Measurements from ENCODE around the gene PRKAB1.

Gene PRKAB1

DNA sequence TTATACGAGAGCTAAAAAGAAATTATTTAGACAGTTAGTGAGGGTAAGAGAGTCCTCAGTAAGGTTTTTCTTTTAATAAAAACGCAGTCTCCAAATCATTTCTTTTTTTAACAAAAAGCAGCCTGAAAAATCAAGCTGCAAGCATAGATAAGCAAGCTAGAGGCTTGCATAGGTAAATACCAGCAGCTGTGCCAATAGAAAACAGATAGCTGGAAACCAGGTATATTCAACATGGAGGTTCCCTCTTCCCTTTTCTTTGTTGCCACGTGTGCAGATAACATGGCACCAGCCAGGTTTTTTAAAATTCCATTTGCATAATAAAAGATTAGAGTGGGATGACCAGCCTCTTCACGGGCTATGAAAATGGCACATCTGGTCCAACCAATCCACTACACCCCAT lies 6.1 kb upstream of the PRKAB1 start:
- DNase-seq (ENCODE audit: low read depth, low spot score): no peak

DNA sequence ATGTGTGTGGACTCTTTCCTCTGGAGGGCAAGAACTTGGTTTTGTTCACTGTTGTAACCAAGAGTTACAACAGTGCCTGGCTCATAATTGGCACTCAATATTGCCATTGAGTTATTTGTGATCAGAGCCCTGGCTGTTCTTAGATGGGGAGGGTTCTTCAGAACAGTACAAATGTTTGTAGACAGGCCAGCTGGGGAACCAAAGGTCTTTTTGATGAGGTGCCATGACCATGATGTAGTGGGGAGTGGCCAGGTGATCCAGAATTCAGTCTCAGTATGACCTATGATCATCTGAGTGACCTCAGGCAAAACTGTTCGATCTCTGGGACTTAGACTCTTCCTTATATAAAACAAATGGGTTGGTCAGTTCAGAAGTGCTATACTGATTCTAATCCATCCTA lies 3.3 kb upstream of the PRKAB1 start:
- DNase-seq (ENCODE audit: low read depth, low spot score): no peak

DNA sequence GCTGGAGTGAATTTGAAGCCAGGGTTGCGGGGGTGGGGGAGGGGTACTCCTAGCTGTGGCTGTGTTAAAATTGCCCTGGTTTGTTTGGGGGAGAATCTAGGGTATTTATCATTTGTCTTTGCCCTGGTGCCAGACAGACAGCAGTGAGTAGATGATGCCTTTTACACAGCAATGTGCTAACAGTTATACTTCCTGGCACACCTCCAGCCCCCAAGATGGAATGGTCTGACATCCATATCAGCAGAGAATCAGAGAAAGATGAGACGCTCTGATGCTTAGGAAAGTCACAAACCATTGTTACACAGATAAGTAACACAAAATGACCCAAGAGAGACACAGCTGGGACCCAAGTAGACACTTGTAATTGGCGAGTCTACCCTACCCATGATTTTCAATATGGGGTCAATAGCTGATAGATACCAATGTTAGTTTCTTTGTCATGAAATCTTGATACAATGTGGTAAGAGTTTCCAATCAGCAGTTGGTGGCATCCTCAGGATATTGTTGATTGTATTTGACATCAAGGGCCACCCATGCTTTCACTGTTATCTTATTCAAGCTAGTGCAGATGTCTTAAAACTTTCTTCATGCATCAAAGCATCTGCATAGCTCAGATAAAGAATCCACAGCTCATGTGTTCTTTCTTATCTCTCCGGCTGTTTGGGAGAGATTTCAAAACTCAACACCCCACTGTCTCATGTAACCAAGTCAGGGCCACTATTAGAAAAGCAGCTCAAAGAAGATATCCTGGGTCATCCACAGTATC lies 2.6 kb upstream of the PRKAB1 start:
- no peak for DNase-seq (ENCODE audit: low read depth, low spot score)

DNA sequence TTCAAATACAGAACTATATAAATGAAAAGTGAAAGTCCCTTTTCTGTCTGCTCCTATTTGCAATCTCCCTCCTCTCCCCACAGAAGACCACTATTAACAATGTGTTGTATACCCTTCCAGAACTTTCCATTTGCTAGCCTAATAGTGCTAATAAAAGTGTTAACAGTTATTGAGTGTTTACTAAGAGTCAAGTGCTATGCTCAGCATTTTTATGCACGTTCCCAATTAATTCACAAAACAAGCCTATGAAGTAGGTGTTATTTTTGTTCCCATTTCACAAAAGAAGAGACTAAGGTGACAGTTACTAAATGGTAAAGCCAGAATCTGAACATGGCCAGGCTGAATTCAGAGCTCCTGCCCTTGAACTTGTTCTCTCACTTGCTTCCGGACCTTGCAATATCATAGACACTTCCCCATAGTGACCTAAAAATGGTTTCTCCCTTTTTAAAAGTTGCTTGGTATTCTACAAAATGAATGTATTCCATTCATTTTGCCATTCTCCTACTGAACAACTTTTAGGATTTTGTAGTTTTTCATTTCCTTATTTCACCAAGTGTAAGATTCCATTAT lies 1.6 kb upstream of the PRKAB1 start:
- no peak for DNase-seq (ENCODE audit: low read depth, low spot score)

DNA sequence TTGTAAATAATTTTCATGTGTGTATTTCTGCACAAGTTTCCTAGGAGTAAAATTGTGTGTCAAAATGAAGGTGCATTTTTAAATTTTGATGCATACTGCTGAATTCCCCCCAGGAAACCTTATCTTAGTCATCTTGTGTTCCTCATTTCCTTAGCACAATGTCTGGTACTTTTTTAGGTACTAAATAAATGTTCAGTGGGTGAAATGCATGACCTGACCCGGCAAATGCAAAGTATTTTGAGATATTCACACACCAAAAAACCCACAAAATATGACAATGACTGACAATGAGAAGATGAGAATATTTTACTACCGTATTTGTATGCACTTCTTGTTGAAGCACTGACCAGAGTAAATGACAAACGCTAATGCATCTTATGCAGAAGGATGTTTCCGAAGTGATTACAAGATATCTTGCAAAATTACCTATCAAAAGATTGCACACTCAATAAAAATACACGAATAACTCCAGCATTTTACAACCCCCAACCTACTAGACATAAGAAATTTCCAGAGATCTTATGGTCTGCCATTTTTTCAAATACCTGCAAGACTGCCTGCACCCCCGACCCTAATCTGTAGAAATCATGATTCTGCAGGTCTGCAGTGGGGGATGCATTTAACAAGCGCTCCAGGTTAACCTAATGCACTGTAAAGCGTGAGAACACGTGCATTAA lies 895 bp upstream of the PRKAB1 start:
- DNase-seq (ENCODE audit: low read depth, low spot score): no peak

DNA sequence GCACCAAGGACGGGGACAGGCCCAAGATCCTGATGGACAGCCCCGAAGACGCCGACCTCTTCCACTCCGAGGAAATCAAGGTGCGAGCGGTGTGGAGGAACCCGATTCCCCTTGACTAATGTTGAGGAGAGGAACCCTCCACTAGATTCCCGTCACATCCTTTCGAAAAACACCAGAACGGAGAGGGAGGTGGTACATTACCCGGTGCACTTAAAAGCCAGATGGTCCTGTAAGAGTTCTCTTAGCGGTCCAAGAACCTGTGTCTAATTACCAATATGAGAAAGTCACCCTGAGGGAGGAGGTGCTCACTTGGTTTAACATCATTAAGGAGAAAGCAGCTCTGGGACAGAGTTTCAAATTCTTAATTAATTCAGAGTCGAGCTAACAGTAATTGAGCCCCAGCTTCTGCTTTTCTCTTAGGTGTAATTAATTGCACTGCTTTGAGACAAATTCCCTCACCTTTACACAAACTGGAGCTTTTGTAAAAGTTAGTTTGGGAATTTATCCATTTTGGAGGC lies 450 bp downstream of the PRKAB1 start:
- no peak for DNase-seq (ENCODE audit: low read depth, low spot score)

DNA sequence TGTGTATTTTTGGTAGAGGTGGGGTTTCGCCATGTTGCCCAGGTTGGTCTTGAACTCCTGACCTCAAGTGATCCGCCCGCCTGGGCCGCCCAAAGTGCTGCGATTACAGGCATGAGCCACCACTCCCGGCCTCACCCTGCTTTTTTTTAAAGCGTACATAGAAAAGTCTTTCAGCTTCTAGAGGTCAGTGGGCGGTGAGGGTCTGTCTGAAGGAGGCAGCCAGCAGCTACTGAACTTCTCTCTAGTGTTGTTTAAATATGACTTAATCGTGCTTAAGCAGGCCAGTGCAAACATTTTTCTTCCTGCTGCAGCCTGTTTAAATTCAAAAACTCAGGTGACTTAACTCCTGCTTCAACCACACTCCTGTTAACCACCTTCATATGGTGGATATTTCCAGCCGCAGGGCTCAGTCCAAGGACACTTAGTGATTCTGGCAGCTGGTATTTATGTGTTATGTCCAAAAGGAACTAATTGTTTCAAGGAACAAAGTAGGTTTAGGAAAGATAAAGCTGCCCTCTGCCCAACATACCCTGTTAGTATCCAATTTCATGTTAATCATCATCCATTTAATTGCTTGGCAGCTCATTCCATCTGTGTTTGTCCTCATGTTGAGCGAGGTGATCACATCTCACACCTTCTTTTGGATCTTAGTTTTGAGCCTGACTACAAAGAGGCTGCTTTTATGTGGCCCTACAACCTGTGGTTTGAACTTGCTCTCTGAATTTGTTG lies 2.0 kb downstream of the PRKAB1 start:
- no peak for DNase-seq (ENCODE audit: low read depth, low spot score)

DNA sequence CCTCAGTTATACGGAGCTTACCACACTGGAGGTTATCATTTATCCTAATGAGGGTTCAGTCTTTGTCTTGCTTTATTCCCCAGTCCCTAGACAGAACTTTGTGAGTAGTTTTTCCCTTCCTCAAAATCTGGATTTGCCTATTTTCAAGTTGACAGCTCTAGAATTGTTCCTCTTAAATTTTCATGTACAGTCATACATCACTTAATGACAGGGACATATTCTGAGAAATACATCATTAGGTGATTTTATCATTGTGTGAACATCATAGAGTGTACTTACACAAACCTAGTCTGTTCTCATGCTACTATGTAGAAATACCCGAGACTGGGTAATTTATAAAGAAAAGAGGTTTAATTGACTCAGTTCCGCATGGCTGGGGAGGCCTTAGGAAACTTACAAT lies 3.1 kb downstream of the PRKAB1 start:
- no peak for DNase-seq (ENCODE audit: low read depth, low spot score)

DNA sequence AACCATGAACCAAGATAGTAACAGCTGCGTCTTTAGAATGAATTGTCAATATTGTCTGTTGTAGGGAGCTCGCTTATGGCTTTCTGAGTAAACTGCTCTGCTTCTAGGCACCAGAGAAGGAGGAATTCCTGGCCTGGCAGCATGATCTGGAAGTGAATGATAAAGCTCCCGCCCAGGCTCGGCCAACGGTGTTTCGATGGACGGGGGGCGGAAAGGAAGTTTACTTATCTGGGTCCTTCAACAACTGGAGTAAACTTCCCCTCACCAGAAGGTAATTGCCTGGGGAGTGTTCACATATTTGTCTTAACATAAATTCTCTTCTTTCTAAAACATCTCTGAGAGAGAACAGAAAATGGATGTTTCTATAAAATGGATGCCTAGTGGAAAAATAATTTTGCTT lies 4.3 kb downstream of the PRKAB1 start:
- DNase-seq (ENCODE audit: low read depth, low spot score): no peak

DNA sequence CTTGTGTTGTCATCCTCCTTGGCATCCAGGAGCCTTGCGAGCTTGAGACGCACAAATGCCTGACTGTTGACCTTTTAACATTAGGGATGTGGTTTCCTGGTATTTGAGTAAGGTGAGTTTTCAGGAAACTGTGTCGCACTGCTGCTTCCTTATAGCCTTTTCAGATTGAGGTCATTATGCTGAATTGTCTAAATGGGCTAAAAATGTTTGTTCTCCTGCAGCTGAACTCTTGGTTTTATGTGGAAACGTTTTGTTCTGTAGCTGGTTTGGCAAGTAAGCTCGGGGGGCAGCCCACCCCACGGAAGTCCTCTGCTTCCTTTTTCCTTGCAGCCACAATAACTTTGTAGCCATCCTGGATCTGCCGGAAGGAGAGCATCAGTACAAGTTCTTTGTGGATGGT lies 5.7 kb downstream of the PRKAB1 start:
- DNase-seq (ENCODE audit: low read depth, low spot score): no peak

DNA sequence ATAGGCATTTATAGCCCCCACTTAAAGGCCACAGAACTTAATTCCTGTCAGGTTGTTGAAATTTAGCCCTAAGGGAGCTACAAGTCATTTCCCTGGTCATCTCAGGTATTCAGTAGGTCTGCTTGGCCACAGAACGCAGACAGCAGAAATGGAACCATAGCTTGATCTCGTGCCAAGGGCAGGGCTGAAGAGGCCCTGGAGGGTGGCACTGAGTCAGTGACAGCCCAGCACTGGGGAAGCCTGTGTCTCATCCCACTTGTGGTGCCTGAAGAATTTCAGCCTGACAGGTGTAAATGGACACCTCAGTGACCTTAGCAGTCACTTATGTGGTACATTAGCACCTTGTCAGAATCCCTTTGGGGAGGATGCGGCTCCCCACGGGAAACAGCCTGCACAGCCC lies 6.6 kb downstream of the PRKAB1 start:
- no peak for DNase-seq (ENCODE audit: low read depth, low spot score)

DNA sequence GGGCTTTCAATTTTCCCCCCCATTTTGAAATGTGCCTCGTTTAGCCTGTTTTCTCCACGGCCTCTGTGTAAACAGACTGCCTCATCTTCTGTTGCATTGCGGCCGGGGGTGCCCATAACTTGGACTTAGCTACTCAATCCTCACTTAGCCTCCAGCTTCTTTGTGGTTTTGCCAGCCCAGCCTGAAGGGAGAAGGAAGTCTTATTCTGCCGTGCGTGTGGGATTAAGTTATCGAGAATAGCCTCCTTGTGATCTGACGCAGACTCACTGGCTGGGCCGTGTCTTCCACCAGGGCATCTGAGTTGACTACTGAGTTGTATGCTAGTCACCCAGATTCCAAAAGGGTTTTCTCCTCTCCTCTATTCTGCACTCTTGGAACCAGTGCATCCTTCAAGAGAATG lies 8.1 kb downstream of the PRKAB1 start:
- DNase-seq (ENCODE audit: low read depth, low spot score): no peak

DNA sequence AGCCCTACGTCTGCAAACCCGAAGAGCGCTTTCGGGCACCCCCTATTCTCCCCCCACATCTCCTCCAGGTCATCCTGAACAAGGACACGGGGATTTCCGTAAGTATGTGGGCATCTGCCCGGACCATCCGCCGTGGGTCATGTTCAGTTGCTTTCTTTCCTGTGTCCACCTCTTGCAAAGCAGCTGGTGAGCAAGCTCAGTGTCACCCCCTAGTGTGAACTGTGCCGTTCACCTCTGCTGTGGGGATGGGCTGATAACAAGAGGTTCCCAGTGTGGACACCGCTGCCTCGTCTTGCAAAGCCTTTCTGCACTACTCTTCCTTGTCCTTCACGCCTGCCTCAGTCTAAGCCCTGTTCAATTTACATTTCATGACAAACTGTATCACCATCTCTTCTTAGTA lies 8.6 kb downstream of the PRKAB1 start:
- DNase-seq (ENCODE audit: low read depth, low spot score): no peak

DNA sequence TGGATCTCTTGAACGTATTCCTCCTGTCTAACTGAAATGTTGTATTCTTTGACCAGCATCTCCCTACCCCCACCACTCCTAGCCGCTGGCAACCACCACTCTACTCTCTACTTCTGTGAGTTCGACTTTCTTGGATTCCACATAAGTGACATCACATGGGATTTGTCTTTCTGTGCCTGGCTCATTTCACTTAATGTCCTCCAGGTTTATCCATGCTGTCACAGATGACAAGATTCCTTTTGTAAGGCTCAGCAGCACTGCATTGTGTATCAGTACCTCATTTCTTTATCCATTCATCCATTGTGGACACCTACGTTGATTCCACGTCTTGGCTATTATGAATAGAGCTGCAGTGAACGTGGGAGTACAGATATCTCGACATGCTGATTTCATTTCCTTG lies 10.5 kb downstream of the PRKAB1 start:
- DNase-seq (ENCODE audit: low read depth, low spot score): no peak

DNA sequence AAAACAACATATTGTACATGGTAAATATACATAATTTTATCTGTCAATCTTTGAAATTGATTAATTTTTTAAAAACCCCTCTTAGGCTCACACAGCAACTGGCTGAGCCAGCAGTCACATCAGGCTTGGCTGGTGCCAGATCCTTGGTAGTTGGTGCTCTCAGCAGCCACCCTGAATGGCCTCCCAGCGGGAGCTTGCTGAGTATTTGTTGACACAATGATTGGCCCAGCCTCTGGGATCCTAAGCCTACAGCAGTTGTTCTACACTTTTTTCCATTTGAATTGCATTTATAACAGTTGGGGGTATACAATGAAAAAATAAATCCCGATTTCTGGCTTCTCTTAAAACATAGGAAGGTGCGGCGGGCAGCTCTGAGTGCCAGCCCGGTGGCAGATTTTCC lies 11.1 kb downstream of the PRKAB1 start:
- peak; percentile 61 for DNase-seq (ENCODE audit: low read depth, low spot score)

DNA sequence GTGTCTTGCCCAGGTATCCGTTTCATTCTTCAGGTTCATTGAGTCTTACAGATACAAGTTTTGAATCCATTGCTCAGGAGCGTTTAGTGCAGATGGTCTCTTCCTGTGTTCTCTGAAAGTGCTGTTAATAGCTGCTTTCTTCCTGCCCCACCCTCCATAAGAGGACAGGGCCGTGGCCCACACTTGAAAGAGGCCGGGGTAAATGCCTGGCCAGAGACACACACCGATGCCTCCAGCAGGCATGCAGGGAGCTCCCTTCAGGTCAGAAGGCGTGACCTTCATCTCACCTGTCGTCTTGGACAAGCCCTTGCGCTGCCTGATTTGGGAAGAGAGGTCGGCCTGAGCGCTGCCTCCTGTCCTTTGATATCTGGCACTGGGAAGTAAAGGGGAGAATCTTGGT lies 11.6 kb downstream of the PRKAB1 start:
- DNase-seq (ENCODE audit: low read depth, low spot score): no peak

DNA sequence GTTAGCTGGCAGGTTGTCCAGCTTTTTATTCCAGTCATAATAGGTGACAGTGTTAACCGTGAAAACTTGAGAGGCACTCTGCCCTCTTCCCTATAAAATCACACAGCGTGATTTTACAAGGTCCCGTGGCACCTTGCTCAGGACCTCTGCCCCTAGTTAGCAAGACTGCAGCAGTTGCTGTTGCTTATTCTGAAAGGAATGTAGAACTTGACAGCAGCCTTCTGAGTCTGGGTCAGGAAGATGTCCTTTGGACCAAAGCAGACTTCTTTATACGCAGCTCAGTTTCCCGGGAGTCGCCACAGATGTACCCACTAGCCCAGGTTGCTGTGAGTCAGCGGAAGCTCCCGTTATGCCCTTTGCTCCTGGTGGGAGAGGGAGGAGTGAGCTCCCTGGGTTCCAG lies 13.2 kb downstream of the PRKAB1 start:
- no peak for DNase-seq (ENCODE audit: low read depth, low spot score)

DNA sequence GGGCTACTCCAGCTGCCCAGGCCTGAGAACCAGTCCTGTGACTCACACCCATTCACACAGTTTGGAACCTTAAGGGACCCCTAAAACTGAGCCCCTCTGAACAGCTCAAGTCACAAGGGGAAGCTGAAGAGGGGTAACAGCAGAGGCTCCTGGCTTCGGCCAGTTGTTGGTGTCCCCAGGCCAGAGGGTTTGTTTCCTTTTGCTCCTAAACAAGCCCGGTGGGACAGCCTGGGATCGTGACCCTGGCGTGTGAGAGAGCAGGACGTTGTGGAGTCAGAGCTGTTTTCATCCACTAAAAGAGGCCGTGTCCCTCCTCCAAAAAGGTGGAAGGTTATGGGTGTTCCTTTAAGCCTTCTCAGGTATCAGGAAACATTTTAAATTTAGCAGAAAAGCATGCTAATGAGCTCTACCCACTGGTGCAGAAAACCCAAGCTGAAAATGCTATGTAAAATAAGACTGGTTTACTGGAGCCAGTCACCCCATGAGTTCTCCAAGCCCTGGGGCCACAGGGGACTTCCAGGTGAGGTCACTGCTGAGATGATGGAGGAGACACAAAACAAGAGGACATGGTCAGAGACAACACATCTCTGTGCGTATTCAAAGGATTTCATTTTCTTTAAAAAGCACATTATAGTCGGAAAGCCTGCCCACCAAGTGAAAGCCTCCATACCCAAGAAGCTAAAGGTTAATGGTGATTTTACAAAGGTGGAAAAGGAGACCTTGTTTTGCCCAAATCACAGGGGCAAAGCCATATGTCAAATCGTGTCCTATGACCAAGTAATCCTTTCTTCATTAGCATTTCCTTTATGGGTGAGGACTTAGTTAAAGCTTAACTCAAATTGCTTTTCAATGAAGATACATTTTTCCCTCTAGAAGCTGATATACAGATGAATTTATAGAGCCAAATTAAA lies 14.1 kb downstream of the PRKAB1 start:
- no peak for DNase-seq (ENCODE audit: low read depth, low spot score)

DNA sequence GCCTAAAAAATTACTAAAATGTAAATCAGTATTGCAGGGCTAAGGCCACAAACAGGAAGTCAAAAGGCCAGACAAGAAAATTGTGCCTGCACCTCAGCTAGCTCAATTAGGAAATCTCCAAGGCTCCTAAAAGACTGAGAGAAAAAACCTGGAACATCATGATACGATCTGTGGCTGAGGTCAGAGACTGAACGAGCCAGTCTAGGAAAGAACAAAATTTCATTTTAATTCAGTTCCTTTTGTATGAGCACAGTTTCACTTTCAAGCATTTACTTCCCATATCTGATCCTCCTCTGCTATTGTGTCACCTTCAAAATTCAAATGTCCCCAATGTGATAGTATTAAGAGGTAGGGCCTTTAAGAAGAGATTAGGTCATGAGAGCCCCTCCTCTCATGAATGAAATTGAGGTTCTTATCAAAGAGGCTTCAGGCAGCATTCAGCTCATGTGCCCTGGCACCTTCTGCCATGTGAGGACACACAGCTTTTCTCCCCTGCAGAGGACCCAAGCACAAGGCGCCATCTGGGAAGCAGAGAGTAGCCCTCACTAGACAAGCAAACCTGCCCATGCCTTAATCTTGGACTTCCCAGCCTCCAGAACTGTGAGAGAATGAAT lies 14.8 kb downstream of the PRKAB1 start:
- DNase-seq (ENCODE audit: low read depth, low spot score): no peak

DNA sequence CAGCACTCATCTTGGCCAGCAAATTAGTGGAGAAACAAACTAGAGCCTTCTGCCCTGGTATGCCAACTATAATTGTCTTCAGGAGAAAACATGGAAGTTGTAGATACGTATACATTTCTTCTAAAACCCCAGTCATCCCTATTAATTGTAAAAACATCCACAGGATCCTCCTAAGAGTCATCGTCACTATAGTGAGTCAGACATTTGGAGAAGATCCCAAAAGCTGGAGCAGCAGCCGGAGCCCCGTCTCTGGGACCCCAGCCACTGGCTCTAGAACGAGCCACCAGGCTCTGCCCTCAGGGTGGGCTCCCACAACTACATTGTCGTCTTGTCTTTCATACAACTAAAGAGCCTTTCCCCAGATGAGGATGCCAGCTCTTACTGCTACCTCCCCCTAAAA lies 15.5 kb downstream of the PRKAB1 start:
- DNase-seq (ENCODE audit: low read depth, low spot score): no peak

DNA sequence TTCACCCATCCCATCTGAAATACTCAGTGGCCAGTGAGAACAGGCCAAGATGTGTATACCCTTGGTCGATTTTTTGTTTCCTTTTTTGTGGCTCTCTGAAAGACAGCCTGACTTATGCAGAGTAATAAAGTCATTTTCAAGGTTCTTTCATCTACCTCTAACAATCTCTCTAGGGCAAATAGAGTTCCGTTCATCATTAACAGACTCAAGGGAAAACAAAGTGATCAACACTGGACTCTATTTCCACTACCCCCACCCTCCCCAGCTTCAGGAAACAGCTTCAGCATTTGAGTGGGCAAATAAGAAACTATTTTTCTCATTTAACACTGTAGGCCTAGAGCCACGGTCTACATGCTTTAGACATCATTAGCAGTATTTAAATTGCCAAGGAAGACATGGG lies 15.9 kb downstream of the PRKAB1 start:
- no peak for DNase-seq (ENCODE audit: low read depth, low spot score)
